HEK293T (cell line): ENCODE results near the gene INSRR.

ENCODE experiments used
- CTCF ChIA-PET: fragments of 350-600 bp; formaldehyde crosslinking; extraction: SDS; loops from one replicate; lab custom pipeline; 2021; ENCODE audit warnings: antibody characterized with exemption, inconsistent platforms; lab: Yijun Ruan, JAX
- POLR2A ChIA-PET: fragments of 350-600 bp; formaldehyde crosslinking; extraction: SDS; loops from one replicate; lab custom pipeline; 2020; ENCODE audit warnings: antibody characterized with exemption, inconsistent platforms; lab: Yijun Ruan, JAX
- DNase-seq: peaks from one replicate; pipeline ENCODE4 v3.0.0; 2012; ENCODE audit warnings: mixed read lengths; ENCODE audit errors: extremely low spot score
- ARNT ChIP-seq: fragments of 450-650 bp; IDR thresholded peaks from 2 replicates; pipeline ENCODE4 v1.6.1; 2017; ENCODE audit warnings: mild to moderate bottlenecking
- BHLHE40 ChIP-seq: fragments of 450-650 bp; IDR thresholded peaks from 2 replicates; pipeline ENCODE4 v1.6.1; 2016; ENCODE audit warnings: mild to moderate bottlenecking, moderate library complexity, borderline replicate concordance
- CTBP1 ChIP-seq: fragments of 450-650 bp; IDR thresholded peaks from 2 replicates; pipeline ENCODE4 v1.6.1; 2016; ENCODE audit warnings: borderline replicate concordance
- ELF4 ChIP-seq: fragments of 450-650 bp; IDR thresholded peaks from 2 replicates; pipeline ENCODE4 v1.6.1; 2017; ENCODE audit warnings: antibody characterized with exemption
- FOXA1 ChIP-seq: fragments of 450-650 bp; IDR thresholded peaks from 2 replicates; pipeline ENCODE4 v1.6.1; 2016; ENCODE audit warnings: mild to moderate bottlenecking
- FOXK2 ChIP-seq: fragments of 450-650 bp; IDR thresholded peaks from 2 replicates; pipeline ENCODE4 v1.6.1; 2016; ENCODE audit warnings: mild to moderate bottlenecking
- FOXM1 ChIP-seq: fragments of 450-650 bp; IDR thresholded peaks from 2 replicates; pipeline ENCODE4 v1.6.1; 2017; ENCODE audit warnings: mild to moderate bottlenecking, borderline replicate concordance
- HDGF ChIP-seq: fragments of 450-650 bp; IDR thresholded peaks from 2 replicates; pipeline ENCODE4 v1.6.1; 2017; ENCODE audit warnings: antibody characterized with exemption, borderline replicate concordance
- L3MBTL2 ChIP-seq: fragments of 450-650 bp; conservative IDR thresholded peaks from 2 replicates; pipeline ENCODE4 v1.6.1; 2016; ENCODE audit warnings: mild to moderate bottlenecking
- LEF1 ChIP-seq: fragments of 450-650 bp; IDR thresholded peaks from 2 replicates; pipeline ENCODE4 v1.6.1; 2017; ENCODE audit warnings: mild to moderate bottlenecking, borderline replicate concordance
- NFRKB ChIP-seq: fragments of 450-650 bp; IDR thresholded peaks from 2 replicates; pipeline ENCODE4 v1.6.1; 2016; ENCODE audit warnings: mild to moderate bottlenecking, moderate library complexity
- PKNOX1 ChIP-seq: fragments of 450-650 bp; IDR thresholded peaks from 2 replicates; pipeline ENCODE4 v1.6.1; 2016
- SP1 ChIP-seq: fragments of 450-650 bp; IDR thresholded peaks from 2 replicates; pipeline ENCODE4 v1.6.1; 2017
- SUZ12 ChIP-seq: fragments of 450-650 bp; IDR thresholded peaks from 2 replicates; pipeline ENCODE4 v1.6.1; 2016; ENCODE audit warnings: mild to moderate bottlenecking
- TARDBP ChIP-seq: fragments of 450-650 bp; IDR thresholded peaks from 2 replicates; pipeline ENCODE4 v1.6.1; 2016
- ZNF384 ChIP-seq: fragments of 450-650 bp; IDR thresholded peaks from 2 replicates; pipeline ENCODE4 v1.6.1; 2016

INSRR gene

DNA sequence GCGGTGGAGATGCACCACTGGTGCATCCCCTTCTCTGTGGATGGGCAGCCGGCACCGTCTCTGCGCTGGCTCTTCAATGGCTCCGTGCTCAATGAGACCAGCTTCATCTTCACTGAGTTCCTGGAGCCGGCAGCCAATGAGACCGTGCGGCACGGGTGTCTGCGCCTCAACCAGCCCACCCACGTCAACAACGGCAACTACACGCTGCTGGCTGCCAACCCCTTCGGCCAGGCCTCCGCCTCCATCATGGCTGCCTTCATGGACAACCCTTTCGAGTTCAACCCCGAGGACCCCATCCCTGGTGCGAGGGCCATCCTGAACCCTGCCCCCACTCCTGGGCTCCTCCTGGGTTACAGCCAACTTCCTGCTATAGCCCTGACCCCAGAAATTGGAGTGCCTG lies 14.7 kb upstream of the INSRR start:
- ChIA-PET CTCF (interaction anchor here (1.2 kb wide), 1 partner anchor 184 kb away, joined by 3 read pairs; no protein-coding TSS in a partner anchor), POLR2A (interaction anchor here (1.4 kb wide), 1 partner anchor 13 kb away, joined by 4 read pairs; the partner anchor contains the start of gene NTRK1)
- no peak for DNase-seq
- TF ChIP-seq ELF4 (no peak), SUZ12 (no peak), LEF1 (no peak)

DNA sequence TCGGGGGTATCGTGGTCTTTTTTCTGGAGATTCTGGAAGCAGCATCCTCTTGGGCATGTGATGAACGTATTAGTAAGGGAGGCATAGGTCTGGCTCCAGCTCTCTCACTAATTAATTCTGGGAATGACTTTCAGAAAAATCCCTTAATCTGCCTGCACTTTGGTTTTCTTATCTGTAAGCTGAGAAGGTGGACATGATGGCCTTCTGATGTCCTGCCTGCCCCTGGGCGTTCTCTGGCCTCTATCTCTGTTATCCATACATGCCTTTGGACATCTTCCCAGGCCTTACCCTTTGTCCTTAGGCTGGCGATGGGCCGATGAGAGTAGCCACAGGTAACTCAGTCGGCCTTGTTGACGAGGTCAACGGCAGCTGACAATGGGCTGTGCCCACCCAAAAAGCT lies 10.5 kb upstream of the INSRR start:
- DNase-seq, result no peak
- POLR2A ChIA-PET, result interaction anchor here (2.1 kb wide), 1 partner anchor 141 kb away, joined by 8 read pairs; the partner anchor contains the start of genes ISG20L2 and METTL25B
- TF ChIP-seq ZNF384 (no peak), NFRKB (no peak), SUZ12 (no peak), BHLHE40 (no peak), CTBP1 (no peak), SP1 (no peak)
- CTCF ChIA-PET, result interaction anchor here (0.7 to 1.6 kb wide), 3 partner anchors 10 to 180 kb away, joined by 3 to 4 read pairs (median 4); no protein-coding TSS in a partner anchor

DNA sequence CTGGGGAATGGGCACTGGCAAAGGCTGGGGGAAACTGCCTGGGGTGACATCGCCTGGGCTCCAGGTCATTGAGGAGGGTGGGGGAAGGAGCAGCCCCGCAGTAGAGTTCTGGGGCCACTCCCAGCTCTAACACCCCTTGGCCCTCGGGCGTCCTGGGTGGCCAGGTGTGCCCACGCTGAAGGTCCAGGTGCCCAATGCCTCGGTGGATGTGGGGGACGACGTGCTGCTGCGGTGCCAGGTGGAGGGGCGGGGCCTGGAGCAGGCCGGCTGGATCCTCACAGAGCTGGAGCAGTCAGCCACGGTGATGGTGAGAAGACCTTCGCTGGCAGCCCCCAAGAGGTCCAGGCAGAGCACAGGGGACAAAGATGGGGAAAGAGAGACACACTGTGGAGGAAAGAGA lies 9.4 kb upstream of the INSRR start:
- no peak for DNase-seq
- CTCF ChIA-PET, result interaction anchor here (0.5 kb wide), 1 partner anchor 10 kb away, joined by 3 read pairs; no protein-coding TSS in a partner anchor
- POLR2A ChIA-PET, result no interaction called here
- TF ChIP-seq FOXA1 (no peak), L3MBTL2 (no peak), ELF4 (no peak), BHLHE40 (no peak), CTBP1 (no peak), LEF1 (no peak), SP1 (no peak), TARDBP (no peak), FOXK2 (no peak), ZNF384 (no peak), FOXM1 (no peak), SUZ12 (no peak), ARNT (no peak), NFRKB (no peak), PKNOX1 (no peak), HDGF (no peak)

- TF ChIP-seq SP1, result no peak
- no peak for TF ChIP-seq HDGF
- TF ChIP-seq CTBP1, result no peak
- no peak for TF ChIP-seq ELF4
- no peak for TF ChIP-seq ARNT
- POLR2A ChIA-PET, result no interaction called here
- CTCF ChIA-PET, result no interaction called here
- no peak for DNase-seq
These were observed 7.5 kb upstream of the INSRR start for GRCh38 chr1:156866249-156866909.

- TF ChIP-seq ARNT (no peak), ZNF384 (no peak), L3MBTL2 (no peak), CTBP1 (no peak), ELF4 (no peak), LEF1 (no peak), NFRKB (no peak), PKNOX1 (no peak), SUZ12 (no peak), SP1 (no peak), BHLHE40 (no peak), FOXM1 (no peak; the same call in 1 of the 2 replicates)
- DNase-seq, result no peak
- ChIA-PET POLR2A (no interaction called here), CTCF (no interaction called here)
These were observed 6.9 kb upstream of the INSRR start for GRCh38 chr1:156865865-156866248.

- ChIA-PET POLR2A (no interaction called here), CTCF (no interaction called here)
- no peak for DNase-seq
- TF ChIP-seq CTBP1 (no peak), ELF4 (no peak), FOXK2 (no peak), ARNT (no peak), L3MBTL2 (no peak), SUZ12 (no peak), LEF1 (no peak), TARDBP (no peak), BHLHE40 (no peak), FOXA1 (no peak), PKNOX1 (no peak), NFRKB (no peak), FOXM1 (no peak)
These were observed 6.3 kb upstream of the INSRR start for GRCh38 chr1:156865258-156865657.

GRCh38 chr1:156864796-156865195 lies 5.9 kb upstream of the INSRR start:
- POLR2A ChIA-PET, result interaction anchor here (0.8 kb wide), 1 partner anchor 51 kb away, joined by 3 read pairs; no protein-coding TSS in a partner anchor
- CTCF ChIA-PET, result no interaction called here
- no peak for DNase-seq
- no peak for TF ChIP-seq LEF1
- TF ChIP-seq ZNF384, result no peak
- no peak for TF ChIP-seq FOXK2
- TF ChIP-seq L3MBTL2, result no peak
- no peak for TF ChIP-seq ELF4
- TF ChIP-seq FOXM1, result no peak
- no peak for TF ChIP-seq CTBP1
- no peak for TF ChIP-seq SP1
- TF ChIP-seq PKNOX1, result no peak
- no peak for TF ChIP-seq FOXA1
- no peak for TF ChIP-seq NFRKB
- no peak for TF ChIP-seq SUZ12
- no peak for TF ChIP-seq TARDBP
- no peak for TF ChIP-seq ARNT
- no peak for TF ChIP-seq HDGF
